HG02981 (cell line): ENCODE data around the gene POLH.
"Not testable (repeated sequence)": the region's sequence is repeated elsewhere in the genome, so short reads cannot be mapped to it uniquely, and the experiment has no call there.

Source experiments
- ATAC-seq: cut with Tn5 transposase; IDR thresholded peaks from one replicate; pipeline ENCODE4 v1.9.1; 2021; ENCODE audit warnings: mild to moderate bottlenecking, moderate library complexity; ENCODE audit not compliant: unreplicated experiment

Gene POLH

DNA sequence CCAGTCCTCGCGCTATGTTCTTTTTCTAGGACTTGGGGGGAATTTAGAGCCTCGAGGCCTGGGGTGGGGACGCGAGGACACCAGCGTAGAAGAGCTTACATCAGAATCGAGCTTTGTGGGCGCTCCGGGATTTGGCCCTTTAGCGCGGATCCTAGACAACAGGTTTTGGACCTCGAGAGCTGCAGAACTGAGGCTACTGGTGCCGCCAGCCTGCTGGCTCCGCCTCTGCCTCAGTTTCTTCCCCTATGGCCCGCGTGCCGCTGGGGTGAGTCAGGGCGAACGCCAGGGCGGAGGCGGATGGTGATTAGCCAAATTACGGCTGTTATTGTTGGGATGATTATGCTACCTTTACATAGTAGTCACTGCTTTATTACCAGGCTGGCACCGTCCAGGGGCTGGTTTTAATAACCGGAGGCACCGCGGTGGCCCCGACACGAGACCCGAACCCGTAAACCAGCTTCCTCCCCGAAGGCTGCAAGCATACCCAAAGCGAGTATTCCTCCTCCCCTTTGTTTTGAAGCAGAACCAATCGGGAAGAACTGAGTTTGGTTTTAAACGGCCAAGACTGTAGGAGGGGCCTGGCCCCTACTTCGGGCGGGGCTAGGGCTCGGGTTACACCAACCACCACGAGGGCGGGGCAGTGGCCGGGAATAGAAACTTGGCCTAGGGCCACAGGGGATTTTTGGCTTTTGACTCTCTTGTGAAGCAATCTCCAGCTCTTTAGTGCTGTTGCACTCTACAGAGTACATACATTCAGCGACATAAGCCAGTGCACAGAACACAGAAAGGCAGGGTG, 53.7 kb downstream of the POLH start:
- peak; percentile 61 for ATAC-seq

GRCh38 chr6:43630980-43631619, 55.1 kb downstream of the POLH start:
- no peak for ATAC-seq

DNA sequence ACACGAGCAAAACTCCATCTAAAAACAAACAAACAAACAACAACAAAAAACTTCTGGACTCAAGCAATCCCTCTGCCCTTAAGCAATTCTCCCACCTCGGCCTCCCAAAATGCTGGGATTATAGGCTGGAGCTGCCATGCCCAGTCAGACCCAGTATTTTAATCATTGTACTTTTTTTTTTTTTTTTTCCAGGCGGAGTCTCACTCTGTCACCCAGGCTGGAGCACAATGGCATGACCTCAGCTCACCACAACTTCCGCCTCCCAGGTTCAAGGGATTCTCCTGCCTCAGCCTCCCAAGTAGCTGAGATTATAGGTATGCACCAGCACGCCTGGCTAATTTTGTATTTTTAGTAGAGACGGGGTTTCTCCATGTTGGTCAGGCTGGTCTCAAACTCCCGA, 57.0 kb downstream of the POLH start:
- not testable (repeated sequence) for ATAC-seq

GRCh38 chr6:43634702-43635303, 58.8 kb downstream of the POLH start:
- ATAC-seq, result no peak

- peak; percentile 78 for ATAC-seq
Observed at GRCh38 chr6:43635387-43636307, 59.7 kb downstream of the POLH start, which contains the start of gene MAD2L1BP. Gene MAD2L1BP (plus strand): TSS chr6:43635840. CDS start chr6:43635876, 36 bp downstream.

DNA sequence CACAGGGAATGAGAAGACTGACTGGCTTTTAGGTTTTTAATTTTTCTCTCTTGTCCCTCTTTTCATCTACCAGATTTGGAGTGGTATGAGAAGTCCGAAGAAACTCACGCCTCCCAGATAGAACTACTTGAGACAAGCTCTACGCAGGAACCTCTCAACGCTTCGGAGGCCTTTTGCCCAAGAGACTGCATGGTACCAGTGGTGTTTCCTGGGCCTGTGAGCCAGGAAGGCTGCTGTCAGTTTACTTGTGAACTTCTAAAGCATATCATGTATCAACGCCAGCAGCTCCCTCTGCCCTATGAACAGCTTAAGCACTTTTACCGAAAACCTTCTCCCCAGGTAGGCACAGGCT, 60.3 kb downstream of the POLH start:
- ATAC-seq, result no peak

DNA sequence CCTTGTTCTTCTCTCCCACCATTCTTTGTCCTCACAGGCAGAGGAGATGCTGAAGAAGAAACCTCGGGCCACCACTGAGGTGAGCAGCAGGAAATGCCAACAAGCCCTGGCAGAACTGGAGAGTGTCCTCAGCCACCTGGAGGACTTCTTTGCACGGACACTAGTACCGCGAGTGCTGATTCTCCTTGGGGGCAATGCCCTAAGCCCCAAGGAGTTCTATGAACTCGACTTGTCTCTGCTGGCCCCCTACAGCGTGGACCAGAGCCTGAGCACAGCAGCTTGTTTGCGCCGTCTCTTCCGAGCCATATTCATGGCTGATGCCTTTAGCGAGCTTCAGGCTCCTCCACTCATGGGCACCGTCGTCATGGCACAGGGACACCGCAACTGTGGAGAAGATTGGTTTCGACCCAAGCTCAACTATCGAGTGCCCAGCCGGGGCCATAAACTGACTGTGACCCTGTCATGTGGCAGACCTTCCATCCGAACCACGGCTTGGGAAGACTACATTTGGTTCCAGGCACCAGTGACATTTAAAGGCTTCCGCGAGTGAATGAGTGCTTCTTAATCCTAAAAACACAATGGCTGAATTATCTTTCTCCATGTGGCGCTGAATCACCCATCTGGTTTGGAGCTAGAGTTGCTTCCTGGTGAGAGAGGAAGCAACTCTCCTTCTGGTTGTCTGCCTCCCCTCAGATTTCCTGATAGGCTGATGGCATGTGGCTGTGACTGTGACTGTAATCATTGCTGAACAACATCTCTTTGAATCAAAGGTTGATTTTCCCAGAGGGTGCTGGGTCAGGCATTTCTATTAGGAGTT, 64.2 kb downstream of the POLH start:
- ATAC-seq, result no peak

DNA sequence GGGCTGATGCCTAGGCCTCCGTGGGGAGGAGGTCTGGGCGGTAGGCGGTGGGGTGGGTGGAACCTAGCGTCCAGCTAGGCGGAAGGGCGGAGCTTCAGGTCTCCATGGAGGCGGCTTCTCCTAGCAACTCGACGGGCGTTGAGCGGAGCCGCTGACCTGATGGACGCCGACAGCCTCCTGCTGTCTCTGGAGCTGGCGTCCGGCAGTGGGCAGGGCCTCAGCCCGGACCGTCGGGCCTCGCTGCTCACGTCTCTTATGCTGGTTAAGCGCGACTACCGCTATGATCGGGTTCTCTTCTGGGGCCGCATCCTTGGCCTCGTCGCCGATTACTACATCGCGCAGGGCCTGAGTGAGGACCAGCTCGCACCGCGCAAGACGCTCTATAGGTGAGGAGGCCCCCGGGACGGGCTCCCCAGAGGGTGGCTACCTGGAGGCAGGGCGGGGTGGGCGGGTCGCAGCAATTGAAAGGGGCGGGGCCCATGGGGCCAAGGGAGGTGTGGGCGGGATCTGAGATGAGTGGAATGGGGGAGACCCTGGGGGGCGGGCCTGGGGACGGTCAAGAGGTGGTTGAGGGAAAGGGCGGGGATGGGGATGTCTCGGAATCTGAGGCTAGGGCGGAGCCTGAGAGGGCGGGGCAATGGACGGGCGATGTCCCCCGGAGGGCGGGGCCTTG, 69.1 kb downstream of the POLH start, which contains the start of gene RSPH9:
RSPH9 (plus strand) TSS at position 97 of the 673 bp plus-strand sequence; CDS start at position 160, 63 bp downstream.
- no peak for ATAC-seq

DNA sequence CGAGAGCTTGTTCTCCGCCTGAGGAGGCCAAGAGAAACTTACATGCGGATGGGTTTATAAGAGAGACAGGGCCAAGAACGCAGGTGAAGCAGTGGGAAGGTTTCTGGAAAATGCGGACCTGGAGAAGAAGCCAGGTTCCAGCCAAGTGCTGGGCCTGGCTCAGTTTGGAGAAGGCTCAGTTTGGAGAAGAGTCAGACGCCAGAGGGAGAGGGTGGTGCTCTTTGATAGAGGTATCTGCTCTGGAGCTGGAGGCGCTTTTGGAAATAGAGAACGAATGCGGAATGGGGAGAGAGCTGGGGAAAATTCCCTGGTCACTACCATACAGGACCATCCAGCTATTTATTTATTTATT, 69.6 kb downstream of the POLH start:
- no peak for ATAC-seq

GRCh38 chr6:43647613-43648012, 71.6 kb downstream of the POLH start:
- ATAC-seq, result no peak

GRCh38 chr6:43648248-43648647, 72.3 kb downstream of the POLH start:
- ATAC-seq, result no peak

DNA sequence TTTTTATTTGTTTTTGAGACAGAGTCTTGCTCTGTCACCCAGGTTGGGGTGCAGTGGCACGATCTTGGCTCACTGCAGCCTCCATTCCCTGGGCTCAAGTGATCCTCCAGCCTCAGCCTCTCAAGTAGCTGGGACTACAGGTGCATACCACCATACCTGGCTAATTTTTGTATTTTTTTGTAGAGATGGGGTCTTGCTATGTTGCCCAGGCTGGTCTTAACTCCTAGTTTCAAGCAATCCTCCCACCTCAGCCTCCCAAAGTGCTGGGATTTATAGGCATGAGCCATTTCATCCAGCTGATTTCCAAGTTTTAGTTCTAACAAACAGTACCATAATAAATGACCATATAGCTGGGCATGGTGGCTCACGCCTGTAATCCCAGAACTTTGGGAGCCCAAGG, 76.8 kb downstream of the POLH start:
- not testable (repeated sequence) for ATAC-seq

GRCh38 chr6:43657221-43657802, 81.3 kb downstream of the POLH start:
- ATAC-seq, result no peak

GRCh38 chr6:43658161-43658560, 82.2 kb downstream of the POLH start:
- no peak for ATAC-seq

GRCh38 chr6:43662948-43663347, 87.0 kb downstream of the POLH start:
- not testable (repeated sequence) for ATAC-seq
